A673 (cell line): ENCODE measurements around the gene BICD1.

Experiments used
- CTCF ChIP-seq: fragments of 300-800, 200-600 bp; sonication (generic); conservative IDR thresholded peaks from 2 replicates; pipeline ENCODE4 v1.5.1; 2017; ENCODE audit warnings: low read depth, mild to moderate bottlenecking, antibody characterized with exemption, low read length, moderate library complexity, mixed read lengths
- EZH2 ChIP-seq: fragments of 200-600 bp; sonication (generic); IDR thresholded peaks from 2 replicates; pipeline ENCODE4 v1.6.1; 2017; ENCODE audit warnings: borderline replicate concordance, low read depth, mild to moderate bottlenecking, mixed read lengths, antibody characterized with exemption, low read length; ENCODE audit not compliant: poor library complexity, severe bottlenecking

GRCh38 chr12:32104572-32105355 lies 1.9 kb upstream of the BICD1 start:
- TF ChIP-seq CTCF (no peak), EZH2 (no peak)
